ENCODE results near the gene CEP350. TPM values are rescaled to one million over a fixed set of nuclear protein-coding genes. Genes with fewer than 3 reads are reported as not detected.

CEP350 gene
- total and polyA plus RNA-seq, 2 of the 4 experiments (the other 2 are of a cell fraction): 5.0 to 36.4 TPM

GRCh38 chr1:179968284-179968993 lies 13.8 kb downstream of the CEP350 start:
- H3K79me1 ChIP-seq (ENCODE audit: low read depth in 1 of 2, low read length in 2 of 2): peaks cover 30 to 57% of the 10 kb centered on the region in 2 experiments
- H3K4ac ChIP-seq (ENCODE audit: low read depth, low read length): no peak overlapping the region
- H3K4me3 ChIP-seq (ENCODE audit: insufficient read depth, low read depth, low read length): no peak overlapping the region
- ChIA-PET CTCF (no interaction called here), POLR2A (ENCODE audit: unreplicated experiment) (no interaction called here)
- H3K4me2 ChIP-seq (ENCODE audit: low read depth, low read length): no peak overlapping the region
- H3K14ac ChIP-seq (replicated peaks; ENCODE audit: low read depth, low read length): no peak overlapping the region
- no peaks in the 10 kb centered on the region for H3K27me3 ChIP-seq (ENCODE audit: control insufficient read depth, insufficient read depth, low read length)
- no TSS peak for BruUV-seq (replicated peaks)
- H2AK5ac ChIP-seq (ENCODE audit: low read depth, low read length): no peak overlapping the region
- no peaks in the 10 kb centered on the region for H3K9me3 ChIP-seq (ENCODE audit: control insufficient read depth, insufficient read depth, low read length)
- H2BK120ac ChIP-seq (ENCODE audit: low read depth, low read length): no peak overlapping the region
- H3K23ac ChIP-seq (ENCODE audit: low read depth, low read length): no peak overlapping the region
- DNase-seq (no peak), ATAC-seq (ENCODE audit: low read depth) (no peak)
- H4K20me1 ChIP-seq (ENCODE audit: insufficient read depth, low read length): peaks cover 17% of the 10 kb centered on the region; the same call in 1 of the 2 replicates
- no peak overlapping the region for H3K27ac ChIP-seq (ENCODE audit: insufficient read depth, low read length)
- H2AFZ ChIP-seq (replicated peaks; ENCODE audit: low read length, poor library complexity): no peak overlapping the region
- no peak overlapping the region for H4K5ac ChIP-seq (ENCODE audit: low read depth, low read length)
- H4K91ac ChIP-seq (ENCODE audit: insufficient read depth, low read depth, low read length): no peak overlapping the region
- peaks cover 7% of the 10 kb centered on the region for H3K9me1 ChIP-seq (ENCODE audit: insufficient read depth, low read length)
- no peak overlapping the region for H2BK20ac ChIP-seq (ENCODE audit: low read depth, low read length)
- in situ Hi-C loops (cut with MboI; ENCODE audit: low sequenced_read_pairs): no loop called here
- peaks cover 1% of the 10 kb centered on the region; the same call in 1 of the 2 replicates for H3K4me1 ChIP-seq (ENCODE audit: control insufficient read depth, insufficient read depth, low read length)
- dilution Hi-C loops (cut with HindIII; ENCODE audit: low sequenced_read_pairs, unreplicated experiment): no loop called here
- H4K8ac ChIP-seq (ENCODE audit: low read depth in 2 of 2, low read length in 2 of 2): no peak overlapping the region
- H3K18ac ChIP-seq (ENCODE audit: low read depth, low read length): no peak overlapping the region
- no peak overlapping the region for H2BK5ac ChIP-seq (ENCODE audit: low read depth, low read length, poor library complexity, severe bottlenecking)
- no peak overlapping the region for H2BK15ac ChIP-seq (ENCODE audit: low read depth, low read length)
- peaks cover 4% of the 10 kb centered on the region for H3K36me3 ChIP-seq (ENCODE audit: control insufficient read depth, insufficient read depth, low read length)
- intact Hi-C loops (cut with micrococcal nuclease): loop anchor here (5.0 kb wide), 1 partner anchor 34 kb away; no protein-coding TSS in a partner anchor
- TF ChIP-seq CTCF (conservative IDR thresholded peaks at IDR 0.05; ENCODE audit: low read depth, low read length) (no peak), POLR2A (IDR thresholded peaks at IDR 0.05; ENCODE audit: low read depth, low read length) (no peak), CHD1 (IDR thresholded peaks at IDR 0.05; ENCODE audit: low read depth, low read length) (no peak), RAD21 (IDR thresholded peaks at IDR 0.05; ENCODE audit: low read length) (no peak), BHLHE40 (IDR thresholded peaks at IDR 0.05; ENCODE audit: low read depth, low read length) (no peak), RFX5 (IDR thresholded peaks at IDR 0.05; ENCODE audit: low read depth, low read length) (no peak), USF2 (IDR thresholded peaks at IDR 0.05; ENCODE audit: low read depth, low read length) (no peak), SMC3 (IDR thresholded peaks at IDR 0.05; ENCODE audit: low read depth, low read length) (no peak), MAZ (IDR thresholded peaks at IDR 0.05; ENCODE audit: borderline replicate concordance, low read depth, low read length) (no peak)
- no peak overlapping the region for H2AK9ac ChIP-seq (replicated peaks; ENCODE audit: low read depth, low read length, poor library complexity)
- WGBS, 2 experiments (ENCODE audit: extremely low coverage in 2 of 2, insufficient read length in 1 of 2): 100% methylated on average over 2 of the region's 6 CpGs; no CpG with 5 or more reads in 1 of the 2 experiments
- H3K56ac ChIP-seq (ENCODE audit: extremely low read depth, insufficient read depth, low read length): no peak overlapping the region
- no peak overlapping the region for H3K9ac ChIP-seq (ENCODE audit: low read depth, low read length)
